Ishikawa (cell line): ENCODE measurements around the gene PRX.

Source experiments
- EP300 ChIP-seq: IDR thresholded peaks from 2 replicates; pipeline ENCODE4 v1.6.1; 2012; ENCODE audit warnings: borderline replicate concordance
- NFIC ChIP-seq: IDR thresholded peaks from 2 replicates; pipeline ENCODE4 v1.6.1; 2012
- TCF12 ChIP-seq: IDR thresholded peaks from 2 replicates; pipeline ENCODE4 v1.6.1; 2012; ENCODE audit warnings: low read depth
- TF ChIP-seq, protein P1 (sequence below): IDR thresholded peaks from 2 replicates; pipeline ENCODE4 v1.6.1; 2012; ENCODE audit warnings: low read depth, mild to moderate bottlenecking

DNA sequence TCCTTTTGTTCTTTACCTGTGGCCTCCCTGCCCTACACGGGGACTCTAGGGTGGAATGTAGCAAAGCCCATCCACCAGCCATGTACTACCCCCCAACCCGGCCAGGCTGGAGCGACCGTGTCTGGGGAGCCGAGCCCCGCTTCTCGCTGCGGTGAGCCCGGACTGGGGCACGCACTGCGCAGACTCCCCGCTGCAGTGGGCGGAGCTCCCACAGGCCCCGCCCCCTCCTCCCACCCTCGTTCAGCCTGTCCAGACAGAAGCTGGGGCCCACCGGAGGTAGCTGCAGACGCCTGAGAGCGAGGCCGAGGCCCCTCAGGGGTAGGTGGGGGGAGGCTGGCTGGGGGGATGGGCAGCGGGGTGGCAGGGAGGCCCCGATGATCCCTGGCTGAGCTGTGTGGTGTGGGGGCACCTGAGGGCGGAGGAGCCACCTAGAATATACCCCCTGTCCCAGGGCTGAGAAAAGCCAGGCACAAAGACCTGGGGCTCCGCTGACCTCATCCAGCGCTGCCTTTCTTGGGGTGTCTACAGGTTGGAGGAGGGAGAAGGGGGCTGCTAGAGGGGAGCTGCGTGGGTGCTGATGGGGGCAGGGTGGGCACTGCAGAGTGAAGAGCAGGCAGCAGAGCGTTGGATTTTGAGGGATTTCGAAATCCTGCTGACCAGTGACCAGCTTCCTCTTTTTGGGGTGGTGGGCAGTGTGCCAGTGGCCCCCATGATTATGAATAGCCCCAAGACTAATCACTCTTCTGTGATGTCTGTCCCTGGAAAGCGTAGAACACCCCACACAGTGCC is 47.4 kb downstream of the PRX start:
- TF ChIP-seq EP300 (no peak), NFIC (no peak), TCF12 (no peak)
- TF ChIP-seq, protein P1, sequence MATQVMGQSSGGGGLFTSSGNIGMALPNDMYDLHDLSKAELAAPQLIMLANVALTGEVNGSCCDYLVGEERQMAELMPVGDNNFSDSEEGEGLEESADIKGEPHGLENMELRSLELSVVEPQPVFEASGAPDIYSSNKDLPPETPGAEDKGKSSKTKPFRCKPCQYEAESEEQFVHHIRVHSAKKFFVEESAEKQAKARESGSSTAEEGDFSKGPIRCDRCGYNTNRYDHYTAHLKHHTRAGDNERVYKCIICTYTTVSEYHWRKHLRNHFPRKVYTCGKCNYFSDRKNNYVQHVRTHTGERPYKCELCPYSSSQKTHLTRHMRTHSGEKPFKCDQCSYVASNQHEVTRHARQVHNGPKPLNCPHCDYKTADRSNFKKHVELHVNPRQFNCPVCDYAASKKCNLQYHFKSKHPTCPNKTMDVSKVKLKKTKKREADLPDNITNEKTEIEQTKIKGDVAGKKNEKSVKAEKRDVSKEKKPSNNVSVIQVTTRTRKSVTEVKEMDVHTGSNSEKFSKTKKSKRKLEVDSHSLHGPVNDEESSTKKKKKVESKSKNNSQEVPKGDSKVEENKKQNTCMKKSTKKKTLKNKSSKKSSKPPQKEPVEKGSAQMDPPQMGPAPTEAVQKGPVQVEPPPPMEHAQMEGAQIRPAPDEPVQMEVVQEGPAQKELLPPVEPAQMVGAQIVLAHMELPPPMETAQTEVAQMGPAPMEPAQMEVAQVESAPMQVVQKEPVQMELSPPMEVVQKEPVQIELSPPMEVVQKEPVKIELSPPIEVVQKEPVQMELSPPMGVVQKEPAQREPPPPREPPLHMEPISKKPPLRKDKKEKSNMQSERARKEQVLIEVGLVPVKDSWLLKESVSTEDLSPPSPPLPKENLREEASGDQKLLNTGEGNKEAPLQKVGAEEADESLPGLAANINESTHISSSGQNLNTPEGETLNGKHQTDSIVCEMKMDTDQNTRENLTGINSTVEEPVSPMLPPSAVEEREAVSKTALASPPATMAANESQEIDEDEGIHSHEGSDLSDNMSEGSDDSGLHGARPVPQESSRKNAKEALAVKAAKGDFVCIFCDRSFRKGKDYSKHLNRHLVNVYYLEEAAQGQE = no peak
